B cell (primary cell): ENCODE data around the gene ZNF521. TPM values are rescaled to one million over a fixed set of nuclear protein-coding genes. Genes with fewer than 3 reads are reported as not detected.

Experiments used
- ATAC-seq: fragments of 200-7000 bp; cut with Tn5 transposase; one replicate; pipeline ENCODE4 v1.10.0; 2021; ENCODE audit warnings: low read depth, mild to moderate bottlenecking, moderate number of reproducible peaks, moderate library complexity
- CTCF ChIA-PET: fragments of 350-600 bp; sonication (Branson Sonifier 250); formaldehyde crosslinking; loops from one replicate; lab custom pipeline; 2021; ENCODE audit warnings: antibody characterized with exemption, inconsistent platforms; lab: Charles Lee
- POLR2A ChIA-PET: fragments of 350-600 bp; sonication (Branson Sonifier 250); formaldehyde crosslinking; loops from one replicate; lab custom pipeline; 2021; ENCODE audit warnings: antibody characterized with exemption; lab: Charles Lee
- DNase-seq: peaks from one replicate; pipeline ENCODE4 v3.0.0; 2013
- H2AFZ ChIP-seq: 2 replicates; pipeline ENCODE4 v1.6.1; 2012; ENCODE audit warnings: mild to moderate bottlenecking, low read depth, low read length; ENCODE audit not compliant: insufficient read depth, poor library complexity, severe bottlenecking
- H3K27ac ChIP-seq, 2 donors: 1 replicate in 1 of 2; 2 replicates in 1 of 2; pipeline ENCODE4 v1.5.1; 2012 to 2013; ENCODE audit warnings: low read length in 2 of 2, mild to moderate bottlenecking in 2 of 2, moderate library complexity in 1 of 2
- H3K27me3 ChIP-seq, 4 experiments: fragments of 200-600 bp in 1 of 4; sonication (generic) in 1 of 4; replicated peaks in 1 of 4; 1 replicate in 2 of 4; 2 replicates in 2 of 4; pipeline versions ENCODE4 v1.6.1 to v1.7.0; 2013 to 2016; ENCODE audit warnings: low read length in 3 of 4, mild to moderate bottlenecking in 2 of 4, mixed read lengths in 1 of 4, moderate library complexity in 1 of 4; ENCODE audit not compliant: insufficient read depth in 4 of 4, control insufficient read depth in 3 of 4; ENCODE audit errors: control extremely low read depth in 1 of 4
- H3K36me3 ChIP-seq, 2 experiments: replicated peaks in 1 of 2; 1 replicate in 1 of 2; 2 replicates in 1 of 2; pipeline versions ENCODE4 v1.6.1 to v1.7.1; 2013; ENCODE audit warnings: low read length in 1 of 2; ENCODE audit not compliant: insufficient read depth in 2 of 2, control insufficient read depth in 1 of 2; ENCODE audit errors: control extremely low read depth in 1 of 2, extremely low read depth in 1 of 2
- H3K4me1 ChIP-seq, 2 donors: fragments of 200-600 bp in 1 of 2; sonication (generic) in 1 of 2; 1 replicate in 1 of 2; 2 replicates in 1 of 2; pipeline versions ENCODE4 v1.5.1 to v1.6.1; 2013 to 2017; ENCODE audit warnings: low read length in 2 of 2; ENCODE audit not compliant: control insufficient read depth in 2 of 2, insufficient read depth in 2 of 2
- H3K4me2 ChIP-seq: replicated peaks from 2 replicates; pipeline ENCODE3; 2012; ENCODE audit warnings: mild to moderate bottlenecking, low read depth, low read length; ENCODE audit not compliant: poor library complexity, severe bottlenecking
- H3K4me3 ChIP-seq, 5 experiments: fragments of 200-600 bp in 1 of 5; sonication (generic) in 1 of 5; 1 replicate in 3 of 5; 2 replicates in 2 of 5; pipeline versions ENCODE4 v1.5.1 to v1.7.0; 2011 to 2016; ENCODE audit warnings: low read length in 4 of 5, mild to moderate bottlenecking in 4 of 5, low read depth in 2 of 5, control low read depth in 1 of 5, moderate library complexity in 1 of 5; ENCODE audit not compliant: insufficient read depth in 1 of 5; ENCODE audit errors: control extremely low read depth in 1 of 5, extremely low read depth in 1 of 5
- H3K79me2 ChIP-seq: fragments of 200-600 bp; sonication (generic); one replicate; pipeline ENCODE4 v1.6.0; 2016; ENCODE audit warnings: low read length; ENCODE audit not compliant: control insufficient read depth, insufficient read depth
- H3K9ac ChIP-seq: fragments of 200-600 bp; sonication (generic); 2 replicates; pipeline ENCODE4 v1.6.1; 2017; ENCODE audit warnings: mild to moderate bottlenecking, low read length, moderate library complexity
- H3K9me3 ChIP-seq, 3 donors: one replicate each; pipeline versions ENCODE4 v1.6.1 to v1.7.1; 2013; ENCODE audit warnings: low read length in 2 of 3; ENCODE audit not compliant: control insufficient read depth in 2 of 3, insufficient read depth in 1 of 3; ENCODE audit errors: control extremely low read depth in 1 of 3
- H4K20me1 ChIP-seq: 2 replicates; pipeline ENCODE4 v1.6.0; 2012; ENCODE audit warnings: mild to moderate bottlenecking, low read length; ENCODE audit not compliant: insufficient read depth, control insufficient read depth, poor library complexity, severe bottlenecking
- H3K27ac Mint-ChIP-seq: one replicate; pipeline ENCODE4 v1.8.0; 2021; ENCODE audit warnings: mixed read lengths
- H3K27me3 Mint-ChIP-seq: one replicate; pipeline ENCODE4 v1.8.0; 2021; ENCODE audit warnings: mixed read lengths
- H3K4me1 Mint-ChIP-seq: one replicate; pipeline ENCODE4 v1.8.0; 2021; ENCODE audit warnings: mixed read lengths
- H3K4me3 Mint-ChIP-seq: one replicate; pipeline ENCODE4 v1.8.0; 2021; ENCODE audit warnings: mixed read lengths
- H3K9me3 Mint-ChIP-seq: one replicate; pipeline ENCODE4 v1.8.0; 2022; ENCODE audit warnings: mixed read lengths; ENCODE audit not compliant: insufficient read depth
- CTCF ChIP-seq: fragments of 200-600 bp; IDR thresholded peaks from one replicate; pipeline ENCODE4 v1.8.0; 2022; ENCODE audit warnings: antibody characterized with exemption, mild to moderate bottlenecking
- EZH2 ChIP-seq: IDR thresholded peaks from 2 replicates; pipeline ENCODE4 v1.6.1; 2012; ENCODE audit warnings: borderline replicate concordance, low read depth, mild to moderate bottlenecking, moderate library complexity, low read length; ENCODE audit not compliant: insufficient read depth, poor library complexity, severe bottlenecking
- WGBS: methylation state at CpG from one replicate; pipeline ENCODE4 v1.1.5; 2013; ENCODE audit warnings: missing lambda C conversion rate; ENCODE audit not compliant: insufficient coverage; 5-methylcytosine and 5-hydroxymethylcytosine counted together
- intact Hi-C: fragments of 100-400 bp; cut with micrococcal nuclease; formaldehyde crosslinking; loops from one replicate; pipeline ENCODE4 v1.10.0; 2022
- polyA plus RNA-seq: library from polyadenylated mRNA; depleted of rRNA; stranded (reverse); fragments of >200 nt; gene quantifications from 2 replicates; pipeline ENCODE4 v1.2.3, GENCODE V29; 2012
- total RNA-seq, 2 donors: library from RNA; stranded (reverse); fragments of 120-200 nt in 1 of 2; gene quantifications; 1 replicate in 1 of 2; 2 replicates in 1 of 2; pipeline versions ENCODE4 v1.2.3 to v1.2.4, GENCODE V29; 2013 to 2022

The ZNF521 gene
- total and polyA plus RNA-seq, 2 donors (not counting 1 experiment from before 2014, with no cell fraction given) = 0.04 to 9.0 TPM

- intact Hi-C loops = no loop called here
- Histone ChIP-seq H3K9me3 (no peaks in the 10 kb centered on the region), H3K79me2 (no peaks in the 10 kb centered on the region), H3K4me1 (no peaks in the 10 kb centered on the region), H4K20me1 (no peaks in the 10 kb centered on the region), H3K36me3 (no peaks in the 10 kb centered on the region), H3K27ac (no peak overlapping the region), H3K9ac (no peak overlapping the region), H3K4me2 (no peak overlapping the region), H2AFZ (no peak overlapping the region), H3K4me3 (no peak overlapping the region), H3K27me3 (no peaks in the 10 kb centered on the region)
- WGBS = no CpG with 5 or more reads among the region's 1 CpG
- no peaks in the 10 kb centered on the region for H3K9me3 Mint-ChIP-seq
- TF ChIP-seq CTCF = no peak
- TF ChIP-seq EZH2 = no peak
- H3K4me1 Mint-ChIP-seq = peaks cover 1% of the 10 kb centered on the region
- H3K27me3 Mint-ChIP-seq = no peaks in the 10 kb centered on the region
- ChIA-PET POLR2A (no interaction called here), CTCF (no interaction called here)
- no peak for ATAC-seq
- no peak overlapping the region for H3K4me3 Mint-ChIP-seq
- no peak for DNase-seq
- no peak overlapping the region for H3K27ac Mint-ChIP-seq
These were observed 123.6 kb downstream of the ZNF521 start for GRCh38 chr18:25228410-25228809.

GRCh38 chr18:25225151-25225550 lies 126.8 kb downstream of the ZNF521 start:
- WGBS = 47% methylated on average over 12 of the region's 12 CpGs
- intact Hi-C loops = no loop called here

More at GRCh38 chr18:25225151-25225550, 126.8 kb downstream of the ZNF521 start:
- H3K27me3 ChIP-seq = no peaks in the 10 kb centered on the region
- CTCF ChIA-PET = no interaction called here
- no peak overlapping the region for H3K4me2 ChIP-seq
- no peak overlapping the region for H3K27ac Mint-ChIP-seq
- no peak for ATAC-seq
- H3K9ac ChIP-seq = no peak overlapping the region
- POLR2A ChIA-PET = no interaction called here
- no peak overlapping the region for H3K4me3 Mint-ChIP-seq
- H3K9me3 Mint-ChIP-seq = no peaks in the 10 kb centered on the region
- H3K27ac ChIP-seq = no peak overlapping the region
- TF ChIP-seq CTCF (no peak), EZH2 (no peak)
- no peak overlapping the region for H3K4me3 ChIP-seq
- no peak for DNase-seq
- H3K36me3 ChIP-seq = no peaks in the 10 kb centered on the region
- no peaks in the 10 kb centered on the region for H3K9me3 ChIP-seq
- H4K20me1 ChIP-seq = no peaks in the 10 kb centered on the region
- H3K27me3 Mint-ChIP-seq = peaks cover 2% of the 10 kb centered on the region
- H3K4me1 Mint-ChIP-seq = no peaks in the 10 kb centered on the region
- no peaks in the 10 kb centered on the region for H3K79me2 ChIP-seq
- no peak overlapping the region for H2AFZ ChIP-seq
- no peaks in the 10 kb centered on the region for H3K4me1 ChIP-seq
